Measurements from ENCODE around the gene ESYT1.
A peak's percentile ranks its signal among the peaks of the same experiment; 100 is the strongest.

Gene ESYT1

DNA sequence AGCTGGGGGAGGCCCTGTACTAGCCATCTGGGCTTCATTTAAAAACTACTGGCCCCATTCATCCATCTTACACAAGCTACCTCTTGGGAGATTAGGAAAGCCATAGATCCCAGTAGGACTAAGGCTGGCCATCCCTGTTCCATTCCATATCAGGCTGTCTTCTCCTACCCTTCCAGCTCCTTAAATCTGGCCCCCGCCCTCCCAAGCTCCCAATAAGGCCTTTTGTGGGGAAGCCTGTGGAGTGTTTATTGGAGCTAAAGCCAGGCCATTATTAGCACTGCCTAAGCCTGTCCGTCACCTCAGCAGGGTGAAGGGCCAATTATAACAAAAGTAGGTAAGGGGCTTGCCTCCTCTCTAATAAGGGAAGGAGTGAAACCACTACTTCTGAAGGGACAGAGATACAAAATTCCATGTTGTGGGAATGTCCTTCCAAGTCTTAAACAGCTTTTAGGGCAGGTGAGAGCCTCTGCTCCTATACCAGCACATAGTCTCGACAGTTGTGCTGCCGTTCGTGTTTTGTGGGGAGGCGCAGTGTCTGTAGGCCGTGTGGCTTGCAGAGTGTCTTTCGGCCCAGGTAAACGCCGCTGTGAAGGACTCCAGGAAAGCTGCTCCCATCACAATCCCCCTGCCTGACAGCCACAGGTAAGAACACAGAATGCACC, 33.8 kb downstream of the ESYT1 start:
- peak overlapping the region in 4 of 10 experiments; percentile 86 to 99 (median 96); a peak in 4 of 20 replicates for H3K4me3 ChIP-seq
- H3K27ac ChIP-seq = peak overlapping the region in 3 of 11 experiments; percentile 93 to 97 (median 97); a peak in 3 of 22 replicates
- H3K36me3 ChIP-seq = peaks cover 74 to 78% (median 77%) of the 10 kb centered on the region in 11 experiments
- no peaks in the 10 kb centered on the region for H3K9me3 ChIP-seq (replicated peaks in 1 of 11)
- peak overlapping the region in 10 of 11 experiments; percentile 93 to 98 (median 94); a peak in 18 of 22 replicates for H3K9ac ChIP-seq
- TF ChIP-seq Cebpa-rat (IDR thresholded peaks at IDR 0.05) = no peak
- peaks cover 24 to 40% (median 31%) of the 10 kb centered on the region in 10 experiments for H3K4me1 ChIP-seq
- H4K20me1 ChIP-seq = peaks cover 48 to 81% (median 64%) of the 10 kb centered on the region in 11 experiments
- peak overlapping the region; percentile 90 to 100 (median 98); a peak in 16 of 22 replicates for H3K4me2 ChIP-seq
- no peaks in the 10 kb centered on the region for H3K27me3 ChIP-seq

GRCh38 chr12:56162468-56163290, 34.6 kb downstream of the ESYT1 start:
- TF ChIP-seq Cebpa-rat (IDR thresholded peaks at IDR 0.05) = no peak
- H3K4me3 ChIP-seq = no peak overlapping the region
- H4K20me1 ChIP-seq = peaks cover 48 to 86% (median 64%) of the 10 kb centered on the region in 11 experiments
- H3K4me2 ChIP-seq = peak overlapping the region in 1 of 11 experiments; percentile 97; a peak in 1 of 22 replicates
- peaks cover 83 to 87% (median 85%) of the 10 kb centered on the region in 11 experiments for H3K36me3 ChIP-seq
- no peak overlapping the region for H3K27ac ChIP-seq
- peaks cover 21 to 32% (median 26%) of the 10 kb centered on the region in 10 experiments for H3K4me1 ChIP-seq
- H3K9ac ChIP-seq = peak overlapping the region in 5 of 11 experiments; percentile 1 to 93 (median 39); a peak in 8 of 22 replicates
- H3K9me3 ChIP-seq (replicated peaks in 1 of 11) = no peaks in the 10 kb centered on the region
- H3K27me3 ChIP-seq = no peaks in the 10 kb centered on the region

DNA sequence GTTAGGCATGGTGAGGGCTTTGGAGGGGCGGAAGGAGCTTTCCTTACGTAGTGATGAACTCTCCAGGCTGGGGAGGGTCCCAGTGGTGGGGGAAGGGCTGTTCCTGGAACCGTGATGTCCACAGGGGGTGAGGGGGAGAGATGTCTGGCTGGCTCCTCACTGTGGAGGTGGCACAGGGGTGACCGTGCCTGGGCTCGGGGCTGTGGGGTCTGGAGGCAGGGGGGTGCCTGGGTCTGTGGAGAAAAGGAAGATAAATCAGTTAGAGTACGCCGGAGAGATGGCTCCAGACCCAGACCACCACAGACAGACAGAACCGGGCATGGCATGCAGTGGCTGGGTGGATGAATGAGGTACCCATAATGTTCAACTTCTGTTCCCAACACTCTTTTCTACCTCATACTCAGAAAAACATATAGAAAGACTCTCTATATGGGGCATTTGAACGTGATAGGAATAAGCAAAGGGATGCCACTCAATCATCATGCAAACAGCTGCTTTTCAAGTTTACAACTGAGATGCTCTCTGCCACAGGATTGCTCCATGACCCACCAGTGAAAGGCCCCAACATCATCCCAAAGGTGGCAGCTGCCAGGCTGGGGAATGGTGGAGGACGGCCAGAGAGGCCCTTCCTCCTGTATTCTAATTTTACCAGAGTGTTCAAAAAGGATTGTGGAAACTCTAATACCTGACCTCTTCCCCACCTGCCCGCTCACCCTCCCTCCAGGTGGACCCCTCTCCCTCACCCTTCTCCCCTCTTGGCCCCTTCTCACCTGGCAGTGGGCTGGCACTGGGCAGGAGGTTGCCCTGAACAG, 35.7 kb downstream of the ESYT1 start:
- Histone ChIP-seq H3K27ac (no peak overlapping the region), H3K4me2 (no peak overlapping the region), H3K27me3 (no peaks in the 10 kb centered on the region), H3K9me3 (replicated peaks in 1 of 11) (no peaks in the 10 kb centered on the region), H3K4me1 (peaks cover 21 to 32% (median 26%) of the 10 kb centered on the region in 10 experiments), H3K4me3 (no peak overlapping the region), H3K36me3 (peaks cover 93 to 98% (median 96%) of the 10 kb centered on the region in 11 experiments), H4K20me1 (peaks cover 46 to 90% (median 64%) of the 10 kb centered on the region in 11 experiments), H3K9ac (peak overlapping the region in 1 of 11 experiments; percentile 18; a peak in 1 of 22 replicates)
- TF ChIP-seq Cebpa-rat (IDR thresholded peaks at IDR 0.05) = no peak

GRCh38 chr12:56164345-56164729, 36.3 kb downstream of the ESYT1 start:
- Histone ChIP-seq H3K4me2 (no peak overlapping the region), H3K9me3 (replicated peaks in 1 of 11) (no peaks in the 10 kb centered on the region), H3K27me3 (no peaks in the 10 kb centered on the region), H3K4me1 (peaks cover 20 to 35% (median 24%) of the 10 kb centered on the region in 10 experiments), H3K36me3 (peaks cover 99 to 100% (median 100%) of the 10 kb centered on the region in 11 experiments), H3K9ac (no peak overlapping the region), H4K20me1 (peaks cover 41 to 86% (median 59%) of the 10 kb centered on the region in 11 experiments), H3K27ac (no peak overlapping the region), H3K4me3 (no peak overlapping the region)
- TF ChIP-seq Cebpa-rat (IDR thresholded peaks at IDR 0.05) = no peak

GRCh38 chr12:56165369-56165768, 37.3 kb downstream of the ESYT1 start:
- no peak for TF ChIP-seq Cebpa-rat (IDR thresholded peaks at IDR 0.05)
- Histone ChIP-seq H3K9me3 (replicated peaks in 1 of 11) (no peaks in the 10 kb centered on the region), H3K27me3 (no peaks in the 10 kb centered on the region), H3K4me2 (no peak overlapping the region), H3K9ac (no peak overlapping the region), H3K4me1 (peaks cover 10 to 33% (median 15%) of the 10 kb centered on the region in 10 experiments), H4K20me1 (peaks cover 30 to 85% (median 49%) of the 10 kb centered on the region in 11 experiments), H3K4me3 (no peak overlapping the region), H3K36me3 (peaks cover 99 to 100% (median 100%) of the 10 kb centered on the region in 11 experiments), H3K27ac (no peak overlapping the region)

- H3K4me3 ChIP-seq = no peak overlapping the region
- no peak overlapping the region; a peak in 1 of 22 replicates for H3K27ac ChIP-seq
- H3K9ac ChIP-seq = peak overlapping the region in 1 of 11 experiments; percentile 13; a peak in 2 of 22 replicates
- H3K9me3 ChIP-seq (replicated peaks in 1 of 11) = no peaks in the 10 kb centered on the region
- H3K4me1 ChIP-seq = peaks cover 0 to 10% (median 0%) of the 10 kb centered on the region in 10 experiments; a peak in 4 of 20 replicates
- 0 out of 22 replicates have a peak overlapping the region, but pooled peaks of 1 of the 11 experiments have one; percentile 0 for H3K4me2 ChIP-seq
- TF ChIP-seq Cebpa-rat (IDR thresholded peaks at IDR 0.05) = no peak
- peaks cover 5 to 45% (median 16%) of the 10 kb centered on the region in 11 experiments; a peak in 15 of 22 replicates for H4K20me1 ChIP-seq
- H3K27me3 ChIP-seq = no peaks in the 10 kb centered on the region
- H3K36me3 ChIP-seq = peaks cover 99 to 100% (median 100%) of the 10 kb centered on the region in 11 experiments
These were observed 41.2 kb downstream of the ESYT1 start for GRCh38 chr12:56169229-56169759.

DNA sequence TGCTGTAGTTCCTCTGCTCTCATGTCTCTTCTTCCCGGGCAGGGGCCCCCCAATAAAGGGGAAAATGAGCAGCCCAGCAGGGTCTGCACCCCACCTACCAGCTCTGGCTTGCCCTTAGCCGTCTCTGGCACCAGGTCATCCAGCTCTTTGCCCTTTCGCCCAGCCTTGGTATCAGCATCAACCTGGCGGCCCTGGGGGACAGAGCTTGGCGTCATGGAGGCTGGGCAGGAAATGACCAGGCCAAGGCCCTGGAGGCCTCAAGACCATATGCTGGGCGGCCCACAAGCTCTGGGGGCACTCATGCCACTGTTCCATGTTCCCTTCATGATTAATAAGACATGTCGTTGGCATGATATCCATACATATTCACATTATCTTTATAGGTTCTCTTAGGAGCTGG, 44.8 kb downstream of the ESYT1 start:
- Histone ChIP-seq H3K9me3 (replicated peaks in 1 of 11) (no peaks in the 10 kb centered on the region), H3K4me3 (no peak overlapping the region), H3K4me2 (no peak overlapping the region), H3K4me1 (peaks cover 0 to 10% (median 0%) of the 10 kb centered on the region in 10 experiments; a peak in 4 of 20 replicates), H3K27ac (no peak overlapping the region), H4K20me1 (peaks cover 0 to 15% (median 0%) of the 10 kb centered on the region in 11 experiments; a peak in 5 of 22 replicates), H3K27me3 (no peaks in the 10 kb centered on the region), H3K9ac (no peak overlapping the region), H3K36me3 (peaks cover 98 to 100% (median 100%) of the 10 kb centered on the region in 11 experiments)
- no peak for TF ChIP-seq Cebpa-rat (IDR thresholded peaks at IDR 0.05)

DNA sequence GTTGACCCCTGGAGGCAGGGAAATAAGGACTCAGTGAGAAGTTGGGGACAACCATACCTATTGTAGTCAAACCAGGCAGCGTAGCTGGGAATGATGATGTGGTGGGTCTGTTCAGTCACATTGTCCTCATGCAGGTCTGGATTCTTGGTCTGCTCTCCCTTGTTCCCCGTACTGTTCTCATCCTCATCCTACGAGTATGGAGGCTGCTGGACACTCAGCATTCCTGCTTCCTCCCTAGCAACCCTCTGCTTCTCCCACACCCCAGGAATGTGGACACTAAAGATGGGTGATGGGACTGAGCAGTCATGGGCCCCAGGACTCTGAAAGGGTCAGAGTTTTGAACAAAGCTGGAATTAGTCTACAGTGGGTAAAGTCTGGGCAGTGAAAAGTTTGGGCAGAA, 50.3 kb downstream of the ESYT1 start:
- H3K27ac ChIP-seq = no peak overlapping the region
- H3K9ac ChIP-seq = peak overlapping the region in 1 of 11 experiments; percentile 4; a peak in 1 of 22 replicates
- TF ChIP-seq Cebpa-rat (IDR thresholded peaks at IDR 0.05) = no peak
- no peaks in the 10 kb centered on the region for H3K4me1 ChIP-seq
- H3K4me3 ChIP-seq = no peak overlapping the region
- peaks cover 0 to 3% (median 0%) of the 10 kb centered on the region in 11 experiments; a peak in 1 of 22 replicates for H4K20me1 ChIP-seq
- H3K9me3 ChIP-seq (replicated peaks in 1 of 11) = no peaks in the 10 kb centered on the region
- H3K36me3 ChIP-seq = peaks cover 98 to 100% (median 100%) of the 10 kb centered on the region in 11 experiments
- no peaks in the 10 kb centered on the region for H3K27me3 ChIP-seq
- no peak overlapping the region for H3K4me2 ChIP-seq
